Measurements from ENCODE around the gene KLLN.
"Not testable (repeated sequence)": the region's sequence is repeated elsewhere in the genome, so short reads cannot be mapped to it uniquely, and the experiment has no call there.

The KLLN gene

DNA sequence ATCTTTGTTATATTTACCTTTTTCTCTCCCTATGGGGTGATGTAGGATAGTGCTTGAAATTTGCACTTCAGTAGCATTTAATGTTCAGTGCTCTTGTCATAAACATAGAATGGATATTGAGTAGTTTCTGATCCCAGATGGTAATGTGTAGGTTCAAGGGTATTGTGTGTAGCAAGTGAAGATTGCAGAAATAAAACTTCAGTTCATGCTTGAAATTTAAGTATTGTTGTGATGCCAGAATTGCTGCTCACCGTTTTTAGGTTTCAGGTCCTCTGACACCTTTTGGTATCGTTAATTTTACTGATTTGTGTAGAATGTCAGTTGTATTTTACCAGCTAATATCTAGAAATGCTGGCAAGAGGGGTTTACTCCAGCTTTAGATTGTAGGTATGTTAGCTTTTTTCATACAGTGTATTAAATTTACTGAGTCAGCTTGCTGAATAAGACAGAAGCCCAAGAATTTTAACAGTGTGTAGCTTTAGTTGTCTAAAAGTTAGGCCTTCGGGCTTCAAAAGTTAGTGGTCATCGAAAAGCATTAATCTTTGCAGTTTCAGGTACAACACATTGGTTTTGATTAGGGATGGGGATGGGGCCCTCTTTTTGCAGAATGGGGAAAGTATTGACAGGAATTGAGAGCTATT is 2.0 kb upstream of the KLLN start:
- no peak for DNase-seq

DNA sequence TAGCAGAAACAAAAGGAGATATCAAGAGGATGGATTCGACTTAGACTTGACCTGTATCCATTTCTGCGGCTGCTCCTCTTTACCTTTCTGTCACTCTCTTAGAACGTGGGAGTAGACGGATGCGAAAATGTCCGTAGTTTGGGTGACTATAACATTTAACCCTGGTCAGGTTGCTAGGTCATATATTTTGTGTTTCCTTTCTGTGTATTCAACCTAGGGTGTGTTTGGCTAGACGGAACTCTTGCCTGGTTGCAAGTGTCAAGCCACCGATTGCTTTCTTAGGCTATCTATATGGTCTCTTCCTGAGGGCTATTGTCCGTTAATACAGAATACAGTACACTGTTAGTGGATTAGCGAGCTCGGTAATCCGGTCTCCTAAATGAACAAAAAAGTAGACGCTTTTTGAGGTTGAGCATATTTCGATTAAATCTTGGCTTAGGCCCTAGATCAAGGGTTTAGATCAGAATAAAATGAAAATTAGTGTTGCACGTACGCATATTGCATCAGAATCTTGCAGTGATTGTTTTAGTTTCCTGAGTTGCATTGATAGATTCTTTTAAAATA is 1.2 kb upstream of the KLLN start:
- no peak for DNase-seq

DNA sequence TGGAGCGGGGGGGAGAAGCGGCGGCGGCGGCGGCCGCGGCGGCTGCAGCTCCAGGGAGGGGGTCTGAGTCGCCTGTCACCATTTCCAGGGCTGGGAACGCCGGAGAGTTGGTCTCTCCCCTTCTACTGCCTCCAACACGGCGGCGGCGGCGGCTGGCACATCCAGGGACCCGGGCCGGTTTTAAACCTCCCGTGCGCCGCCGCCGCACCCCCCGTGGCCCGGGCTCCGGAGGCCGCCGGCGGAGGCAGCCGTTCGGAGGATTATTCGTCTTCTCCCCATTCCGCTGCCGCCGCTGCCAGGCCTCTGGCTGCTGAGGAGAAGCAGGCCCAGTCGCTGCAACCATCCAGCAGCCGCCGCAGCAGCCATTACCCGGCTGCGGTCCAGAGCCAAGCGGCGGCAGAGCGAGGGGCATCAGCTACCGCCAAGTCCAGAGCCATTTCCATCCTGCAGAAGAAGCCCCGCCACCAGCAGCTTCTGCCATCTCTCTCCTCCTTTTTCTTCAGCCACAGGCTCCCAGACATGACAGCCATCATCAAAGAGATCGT is 690 bp upstream of the KLLN start:
- peak; percentile 50 for DNase-seq

DNA sequence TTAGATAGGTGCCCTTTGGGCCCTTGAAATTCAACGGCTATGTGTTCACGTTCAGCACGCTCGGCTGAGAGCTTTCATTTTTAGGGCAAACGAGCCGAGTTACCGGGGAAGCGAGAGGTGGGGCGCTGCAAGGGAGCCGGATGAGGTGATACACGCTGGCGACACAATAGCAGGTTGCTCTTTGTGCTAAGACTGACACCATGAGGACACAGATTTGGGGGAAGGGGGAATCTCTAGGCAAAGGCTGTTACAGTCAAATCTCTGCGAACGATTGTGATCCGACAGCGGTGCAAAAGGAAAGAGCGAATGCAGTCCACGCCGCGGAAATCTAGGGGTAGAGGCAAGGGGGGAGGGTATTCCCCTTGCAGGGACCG is 667 bp downstream of the KLLN start:
- DNase-seq: no peak

DNA sequence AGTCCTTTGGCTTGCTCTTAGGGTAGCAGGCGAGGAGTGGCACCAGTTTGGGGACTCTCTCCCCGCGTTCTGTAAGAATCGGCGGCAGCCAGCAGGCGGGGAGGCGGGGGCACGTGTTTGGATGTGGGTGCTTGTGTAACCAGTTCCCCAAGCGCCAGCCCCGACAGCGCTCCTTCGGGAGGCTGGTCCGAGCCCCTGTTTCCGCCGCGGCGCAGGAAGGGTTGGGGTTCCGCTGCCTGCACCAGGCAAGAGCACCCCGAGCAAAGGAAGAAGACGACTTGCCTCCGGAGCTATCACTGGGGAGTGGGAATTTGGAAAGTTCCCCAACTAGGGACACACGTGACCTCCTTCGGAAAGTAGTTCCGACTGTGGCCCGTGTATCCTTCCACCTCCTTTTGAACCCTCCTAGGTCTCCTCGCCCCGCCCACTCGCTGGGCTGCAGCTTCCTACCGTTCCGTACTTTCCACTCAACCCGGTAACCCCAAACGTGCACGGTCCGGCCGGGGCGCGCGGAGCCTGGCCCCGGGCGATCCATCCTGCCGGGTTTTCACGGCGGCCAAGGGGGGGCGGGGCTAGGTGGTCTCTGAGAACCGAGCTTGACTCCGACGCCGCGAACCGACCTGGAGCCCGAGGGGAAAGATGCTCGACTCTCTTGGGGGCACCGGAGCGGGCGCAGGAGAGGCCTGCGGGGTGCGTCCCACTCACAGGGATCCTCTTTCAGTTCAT is 1.2 kb downstream of the KLLN start:
- peak; percentile 95 for DNase-seq

DNA sequence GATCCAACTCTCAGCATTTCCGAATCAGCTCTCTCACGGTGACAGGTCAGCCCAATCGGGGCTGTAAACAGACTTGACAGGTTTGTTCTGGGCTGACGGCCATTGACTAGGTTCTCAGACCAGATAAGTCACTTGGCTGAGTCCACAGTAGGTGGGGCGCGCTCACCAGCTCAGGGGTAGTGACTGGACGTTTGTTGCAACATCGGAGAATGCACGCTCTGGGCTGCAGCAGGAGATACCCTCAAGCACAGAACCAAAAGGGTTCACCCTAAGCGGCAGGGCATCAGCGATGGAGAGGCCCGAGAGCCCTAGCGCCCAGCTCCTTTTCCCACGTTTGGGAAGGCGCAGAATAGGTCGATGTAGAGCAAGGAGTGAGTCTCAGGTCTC is 1.8 kb downstream of the KLLN start:
- DNase-seq: no peak

DNA sequence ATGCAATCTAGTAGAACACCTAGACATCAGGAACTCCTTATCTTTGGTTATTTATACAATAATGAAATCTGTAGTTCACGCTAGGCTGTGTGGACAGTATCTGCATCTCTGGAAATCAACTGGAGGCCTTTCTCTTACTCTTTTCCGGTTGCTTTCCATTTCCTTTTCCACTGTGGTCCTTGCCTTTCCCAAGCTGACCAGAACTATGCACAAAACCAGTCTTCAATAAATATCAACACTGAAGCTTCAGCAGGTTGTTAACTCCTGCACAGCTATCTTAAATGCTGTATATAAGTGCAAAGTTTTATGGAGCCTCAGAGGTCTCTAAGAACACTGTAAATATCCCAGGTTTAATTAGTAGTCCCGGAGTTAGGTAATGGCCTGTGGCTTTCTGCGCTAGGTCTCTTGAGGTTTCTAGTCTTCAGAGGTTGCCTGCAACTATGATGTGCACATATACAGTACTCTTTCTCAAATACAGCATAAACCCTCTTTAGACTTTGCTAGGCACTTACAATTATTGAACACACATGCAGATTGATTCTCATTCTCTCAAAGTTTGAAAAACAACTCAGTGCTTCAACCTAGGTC is 2.4 kb downstream of the KLLN start:
- no peak for DNase-seq

DNA sequence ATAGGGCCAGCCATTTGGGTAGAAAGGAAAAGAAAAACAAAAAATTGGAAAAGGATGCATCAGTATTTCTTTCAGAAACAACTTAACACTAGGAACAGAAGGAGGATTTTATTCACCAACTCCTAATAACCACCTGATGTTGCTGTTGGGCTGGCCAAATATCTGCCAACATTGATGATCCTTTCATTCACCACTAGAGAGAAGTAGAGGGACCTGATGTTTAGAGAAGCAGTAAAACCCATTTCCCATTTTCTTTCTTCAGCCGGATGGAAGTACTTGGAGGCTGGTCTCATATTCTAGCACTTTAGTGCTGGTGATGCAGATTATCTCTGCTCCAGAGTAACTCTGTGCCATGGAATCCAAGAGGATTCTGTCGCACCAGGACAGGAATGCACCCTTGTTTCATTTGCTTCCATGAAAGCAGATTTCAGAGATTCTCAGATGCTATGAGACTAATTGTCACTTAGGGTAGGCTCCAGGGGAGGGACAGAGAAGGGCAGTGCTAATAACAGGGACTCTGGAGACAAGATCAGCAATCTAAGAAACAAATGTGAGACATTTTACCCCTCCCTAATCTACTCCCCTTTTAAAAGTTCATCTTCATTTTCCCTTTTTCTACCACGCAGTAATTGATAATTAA is 3.1 kb downstream of the KLLN start:
- no peak for DNase-seq

DNA sequence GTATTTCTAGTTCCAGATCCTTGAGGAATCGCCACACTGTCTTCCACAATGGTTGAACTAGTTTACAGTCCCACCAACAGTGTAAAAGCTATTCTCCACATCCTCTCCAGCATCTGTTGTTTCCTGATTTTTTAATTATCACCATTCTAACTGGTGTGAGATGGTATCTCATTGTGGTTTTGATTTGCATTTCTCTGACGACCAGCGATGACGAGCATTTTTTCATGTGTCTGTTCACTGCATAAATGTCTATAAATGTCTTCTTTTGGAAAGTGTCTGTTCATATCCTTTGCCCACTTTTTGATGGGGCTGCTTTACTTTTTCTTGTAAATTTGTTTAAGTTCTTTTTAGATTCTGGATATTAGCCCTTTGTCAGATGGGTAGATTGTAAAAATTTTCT is 7.7 kb downstream of the KLLN start:
- not testable (repeated sequence) for DNase-seq

DNA sequence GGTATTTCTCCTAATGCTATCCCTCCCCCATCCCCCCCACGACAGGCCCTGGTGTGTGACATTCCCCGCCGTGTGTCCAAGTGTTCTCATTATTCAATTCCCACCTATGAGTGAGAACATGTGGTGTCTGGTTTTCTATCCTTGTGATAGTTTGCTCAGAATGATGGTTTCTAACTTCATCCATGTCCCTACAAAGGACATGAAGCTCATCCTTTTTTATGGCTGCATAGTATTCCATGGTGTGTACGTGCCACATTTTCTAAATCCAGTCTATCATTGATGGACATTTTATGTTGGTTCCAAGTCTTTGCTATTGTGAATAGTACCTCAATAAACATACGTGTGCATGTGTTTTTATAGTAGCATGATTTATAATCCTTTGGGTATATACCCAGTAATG is 8.1 kb downstream of the KLLN start:
- DNase-seq: not testable (repeated sequence)

DNA sequence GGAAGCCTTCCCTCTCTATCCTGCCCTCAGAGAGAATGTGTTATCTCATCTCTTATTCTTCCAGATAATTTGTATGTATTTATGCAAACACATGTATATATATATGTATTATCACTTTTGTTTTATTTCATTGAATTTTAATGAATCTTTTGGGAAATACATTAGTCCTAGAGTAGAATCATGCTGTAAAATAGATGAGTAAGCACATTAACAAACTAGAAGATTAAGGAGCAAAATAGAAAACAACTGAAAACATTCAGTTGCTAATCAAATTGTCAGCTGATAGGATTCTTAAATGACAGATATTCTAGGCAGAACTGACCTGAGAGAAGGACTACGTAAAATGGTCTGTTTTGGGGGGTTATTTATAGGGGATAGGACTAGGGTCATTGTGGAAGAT is 11.2 kb downstream of the KLLN start:
- DNase-seq: no peak

DNA sequence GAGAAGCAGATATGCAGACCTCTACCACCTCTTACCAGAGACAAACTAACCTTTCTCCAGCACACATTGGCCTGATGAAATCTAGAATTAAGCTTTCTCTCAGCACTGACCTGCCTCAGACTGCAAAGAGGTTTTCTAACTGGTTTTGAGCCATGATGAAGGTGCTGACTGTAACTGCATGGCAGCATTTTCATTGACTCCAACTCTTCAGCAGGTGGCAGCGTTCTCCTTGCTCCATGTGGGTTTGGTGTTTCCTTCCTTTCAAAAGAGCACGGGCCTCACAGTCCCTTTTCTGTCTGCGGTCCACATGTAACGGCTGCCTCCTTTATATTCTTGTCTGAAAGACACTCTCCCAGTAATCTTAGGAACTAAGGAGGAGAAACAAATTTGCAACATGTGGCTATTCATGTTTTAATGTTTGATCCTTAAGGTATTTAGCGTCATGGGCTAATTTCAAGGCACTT is 12.6 kb downstream of the KLLN start:
- DNase-seq: peak; percentile 52

DNA sequence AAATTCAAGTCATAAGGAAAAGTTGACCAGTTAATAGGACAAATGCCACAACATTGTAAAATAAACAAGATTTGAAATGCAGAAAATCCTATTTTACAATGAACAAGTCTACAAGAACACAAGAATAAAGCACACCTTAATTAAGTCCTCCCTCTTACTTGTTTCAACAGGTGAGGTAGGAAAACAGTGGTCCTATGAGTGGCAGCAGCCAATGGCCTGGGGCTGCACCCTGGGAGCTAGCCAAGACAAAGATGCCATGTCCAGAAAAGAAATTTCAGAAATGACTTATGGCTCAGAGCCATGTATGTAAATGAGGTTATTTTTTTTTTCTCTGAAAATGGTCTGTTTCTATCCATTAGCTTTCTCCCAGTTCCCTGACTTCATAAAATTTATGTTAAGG is 14.3 kb downstream of the KLLN start:
- no peak for DNase-seq

DNA sequence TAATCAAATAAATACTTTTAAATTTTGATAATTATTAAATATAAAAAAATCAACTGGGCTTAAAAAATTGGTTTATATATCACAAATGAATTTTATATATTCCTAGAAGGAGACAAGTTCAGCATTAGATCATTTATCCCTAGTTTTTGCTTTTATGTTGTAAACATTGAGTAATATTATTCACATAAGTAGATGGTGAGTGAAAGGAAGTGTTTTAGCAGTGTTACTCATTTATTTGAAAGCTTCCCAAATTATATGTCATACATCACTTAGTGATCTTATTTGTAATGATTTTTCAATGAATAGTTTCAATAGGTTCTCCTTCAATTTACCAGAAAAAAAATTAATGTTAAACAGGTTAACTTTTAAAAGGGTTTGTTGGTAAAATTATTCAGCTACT is 15.8 kb downstream of the KLLN start:
- no peak for DNase-seq

DNA sequence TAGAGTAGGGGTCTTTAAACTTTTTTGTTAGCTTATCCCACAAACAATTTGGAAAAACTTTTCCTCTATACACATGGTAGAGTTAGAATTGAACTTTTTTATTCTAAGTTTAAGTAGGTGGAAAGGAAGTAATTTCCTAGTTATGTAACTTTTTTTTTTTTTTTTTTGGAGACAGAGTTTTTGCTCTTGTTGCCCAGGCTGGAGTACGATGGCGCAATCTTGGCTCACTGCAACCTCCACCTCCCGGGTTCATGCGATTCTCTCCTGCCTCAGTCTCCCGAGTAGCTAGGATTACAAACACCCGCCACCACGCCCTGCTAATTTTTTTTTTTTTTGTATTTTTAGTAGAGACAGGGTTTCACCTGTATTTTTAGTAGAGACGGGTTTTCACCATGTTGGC is 16.6 kb downstream of the KLLN start:
- not testable (repeated sequence) for DNase-seq

DNA sequence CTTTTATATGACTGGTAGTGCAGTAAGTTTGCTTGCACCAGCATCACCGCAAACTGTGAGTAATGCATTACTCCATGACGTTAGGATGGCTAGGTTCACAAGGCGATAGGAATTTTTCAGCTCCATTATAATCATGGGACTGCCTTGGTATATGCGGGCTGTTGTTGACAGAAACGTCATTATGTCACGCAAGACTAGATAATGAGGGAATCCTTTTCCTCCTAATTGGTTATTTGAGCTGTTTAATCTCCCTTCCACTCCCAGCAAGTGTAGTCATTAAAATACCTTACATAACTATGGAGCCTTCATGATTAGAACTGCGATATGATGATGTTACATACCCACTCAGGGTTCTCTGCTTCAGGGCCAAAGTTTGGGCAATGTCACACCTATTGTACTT is 17.3 kb downstream of the KLLN start:
- DNase-seq: no peak

DNA sequence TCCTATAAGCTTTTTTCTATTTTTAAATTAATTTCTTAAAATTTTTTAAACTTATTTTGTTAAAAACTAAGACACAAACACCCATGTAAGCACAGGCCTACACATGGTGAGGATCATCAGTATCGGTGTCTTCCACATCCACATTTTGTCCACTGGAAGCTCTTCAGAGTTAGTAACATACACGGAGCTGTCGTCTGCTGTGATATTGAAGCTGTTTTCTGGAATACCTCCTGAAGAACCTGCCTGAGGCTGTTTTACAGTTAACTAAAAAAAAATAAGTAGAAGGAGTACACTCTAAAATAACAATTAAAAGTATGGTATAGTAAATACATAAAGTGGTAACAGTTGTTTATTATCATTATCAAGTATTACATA is 17.7 kb downstream of the KLLN start:
- DNase-seq: no peak

DNA sequence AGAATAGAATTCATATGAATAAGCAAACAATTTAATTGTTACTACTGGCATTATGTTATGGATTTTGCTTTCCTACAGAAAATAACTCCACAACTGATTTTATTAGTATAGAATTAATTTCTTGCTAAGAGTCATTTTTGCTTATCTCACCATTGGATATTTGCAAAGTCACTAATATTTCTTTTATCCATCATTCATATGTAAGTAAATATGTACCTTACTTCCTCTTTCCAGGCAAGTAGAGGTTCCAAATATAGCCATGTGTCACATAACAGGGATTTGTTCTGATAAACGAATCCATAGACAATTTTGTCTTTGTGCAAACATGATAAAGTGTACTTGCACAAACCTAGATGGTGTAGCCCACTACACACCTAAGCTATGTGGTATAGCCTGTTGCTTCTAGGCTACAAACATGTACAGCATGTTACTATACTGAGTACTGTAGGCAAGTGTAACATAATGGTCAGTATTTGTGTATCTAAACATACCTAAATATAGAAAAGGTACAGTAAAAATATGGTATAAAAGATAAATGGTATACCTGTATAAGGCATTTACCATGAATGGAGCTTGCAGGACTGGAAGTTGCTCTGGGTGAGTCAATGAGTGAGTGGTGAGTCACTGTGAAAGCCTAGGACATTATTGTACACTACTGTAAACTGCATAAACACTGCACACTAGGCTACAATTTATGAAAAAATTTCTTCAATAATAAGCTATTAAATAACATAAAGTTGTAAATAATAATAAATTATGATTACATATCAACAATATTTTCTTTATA is 18.3 kb downstream of the KLLN start:
- no peak for DNase-seq

DNA sequence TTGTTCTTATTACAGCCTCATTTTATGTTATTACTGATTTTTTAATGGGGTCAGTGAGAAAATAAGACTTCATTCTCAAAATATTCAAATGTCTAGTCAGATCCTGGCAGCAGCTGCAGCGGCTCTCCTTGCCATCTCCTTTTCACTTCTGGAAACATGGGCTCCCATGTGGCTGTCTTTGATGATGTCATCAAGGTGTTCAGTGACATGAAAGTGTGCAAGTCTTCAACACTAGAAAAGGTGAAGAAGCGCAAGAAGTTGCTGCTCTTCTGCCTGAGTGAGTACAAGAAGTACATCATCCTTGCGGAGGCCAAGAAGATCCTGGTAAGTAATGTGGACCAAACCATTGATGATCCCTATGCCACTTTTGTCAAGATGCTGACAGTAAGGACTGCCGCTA is 19.6 kb downstream of the KLLN start:
- no peak for DNase-seq

DNA sequence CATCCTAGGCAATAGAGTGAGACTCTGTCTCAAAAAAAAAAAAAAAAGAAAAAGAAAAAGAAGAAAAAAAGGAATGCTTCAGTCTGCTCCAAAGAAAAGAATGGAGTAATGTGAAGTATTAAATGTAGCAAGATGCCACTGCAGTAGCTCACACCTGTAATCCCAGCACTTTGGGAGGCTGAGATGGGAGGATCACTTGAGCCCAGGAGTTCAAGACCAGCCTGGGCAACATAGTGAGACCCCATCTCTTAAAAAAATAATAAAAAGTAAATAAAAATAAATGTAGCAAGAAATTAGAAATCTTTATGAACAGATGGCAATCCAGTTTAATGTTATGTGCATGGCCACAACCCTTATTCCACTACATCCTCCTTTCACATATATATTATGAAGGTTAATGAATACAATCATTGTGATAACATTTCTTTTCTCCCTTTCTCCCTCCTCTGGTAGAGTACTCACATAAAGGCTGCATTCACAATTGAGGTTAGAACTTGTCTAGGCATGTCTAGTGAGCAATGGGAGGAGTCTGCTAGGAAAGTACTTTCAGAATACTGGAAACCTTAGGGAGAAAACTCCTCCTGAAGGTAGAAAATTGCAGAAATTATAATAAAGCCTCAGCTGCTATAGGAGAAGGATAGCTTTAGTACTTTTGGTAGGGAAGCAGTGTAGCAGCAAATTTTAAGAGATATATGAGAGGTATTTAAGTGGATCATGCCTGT is 20.4 kb downstream of the KLLN start:
- DNase-seq: no peak

DNA sequence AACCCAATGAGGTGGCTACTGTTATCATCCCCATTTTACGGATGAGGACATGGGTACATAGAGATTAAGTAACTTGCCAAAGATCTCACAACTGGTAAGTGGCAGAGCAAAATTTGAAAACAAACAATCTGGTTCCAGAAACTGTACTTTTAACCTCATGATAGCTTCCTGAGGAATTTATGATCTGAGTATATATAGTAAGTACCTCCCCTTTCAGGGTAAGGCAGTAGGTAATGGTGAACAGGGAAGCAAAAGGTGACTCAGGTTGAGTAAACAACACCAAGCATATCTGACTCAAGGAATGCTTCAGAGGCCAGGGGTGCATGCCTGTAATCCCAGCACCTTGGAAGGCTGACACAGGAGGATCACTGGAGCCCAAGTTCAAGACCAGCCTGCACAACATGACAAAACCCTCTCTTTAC is 21.1 kb downstream of the KLLN start:
- DNase-seq: no peak

DNA sequence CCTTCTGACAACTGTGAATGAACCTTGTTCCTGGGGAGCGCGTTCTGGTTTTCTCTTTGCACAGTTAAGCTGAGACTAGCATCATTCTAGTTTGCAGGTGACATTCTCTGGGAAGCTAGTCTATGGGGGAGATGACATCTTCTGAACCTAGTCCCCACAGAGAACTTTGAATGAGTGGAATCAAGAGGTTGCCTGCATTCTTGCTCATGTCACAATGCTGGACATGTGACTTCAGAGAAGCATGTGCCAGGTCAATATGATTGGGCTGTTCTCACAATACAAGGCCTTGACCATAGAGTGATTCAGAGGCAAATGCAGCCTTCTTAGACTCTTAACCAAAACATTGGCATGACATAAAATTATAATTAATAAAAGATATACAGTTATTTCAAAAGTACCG is 22.1 kb downstream of the KLLN start:
- DNase-seq: no peak

All from stimulated activated CD8-positive, alpha-beta memory T cell treated with anti-CD3 and anti-CD28 coated beads, Interleukin-4, amount 100 ng/mL, for 48 hours (primary cell).